HG03095 (cell line): ENCODE data around the gene PRR23E.

Source experiments
- ATAC-seq: cut with Tn5 transposase; IDR thresholded peaks from one replicate; pipeline ENCODE4 v1.9.1; 2021; ENCODE audit warnings: moderate library complexity; ENCODE audit not compliant: unreplicated experiment

The PRR23E gene

GRCh38 chr3:127164615-127165014 lies 28.3 kb upstream of the PRR23E start:
- ATAC-seq = no peak

GRCh38 chr3:127165036-127165435 lies 27.9 kb upstream of the PRR23E start:
- ATAC-seq = no peak

- ATAC-seq = no peak
Observed at GRCh38 chr3:127165694-127166485, 27.0 kb upstream of the PRR23E start.

GRCh38 chr3:127166501-127167065 lies 26.3 kb upstream of the PRR23E start:
- ATAC-seq = no peak

- no peak for ATAC-seq
Observed at GRCh38 chr3:127167315-127168043, 25.5 kb upstream of the PRR23E start.

GRCh38 chr3:127168271-127168670 lies 24.7 kb upstream of the PRR23E start:
- no peak for ATAC-seq

- no peak for ATAC-seq
Observed at GRCh38 chr3:127170814-127171213, 22.1 kb upstream of the PRR23E start.

GRCh38 chr3:127171320-127171719 lies 21.6 kb upstream of the PRR23E start:
- ATAC-seq = no peak

GRCh38 chr3:127171721-127172120 lies 21.2 kb upstream of the PRR23E start:
- ATAC-seq = no peak

- no peak for ATAC-seq
Observed at GRCh38 chr3:127172211-127172610, 20.7 kb upstream of the PRR23E start.

- no peak for ATAC-seq
Observed at GRCh38 chr3:127172781-127173515, 20.0 kb upstream of the PRR23E start.

GRCh38 chr3:127173516-127174166 lies 19.3 kb upstream of the PRR23E start:
- ATAC-seq = no peak

GRCh38 chr3:127174284-127174683 lies 18.6 kb upstream of the PRR23E start:
- no peak for ATAC-seq

GRCh38 chr3:127174715-127175140 lies 18.2 kb upstream of the PRR23E start:
- no peak for ATAC-seq

GRCh38 chr3:127175272-127175671 lies 17.7 kb upstream of the PRR23E start:
- no peak for ATAC-seq

GRCh38 chr3:127177226-127177625 lies 15.7 kb upstream of the PRR23E start:
- no peak for ATAC-seq

- ATAC-seq = no peak
Observed at GRCh38 chr3:127180859-127181258, 12.1 kb upstream of the PRR23E start.

- ATAC-seq = no peak
Observed at GRCh38 chr3:127182431-127182830, 10.5 kb upstream of the PRR23E start.

GRCh38 chr3:127182848-127183714 lies 9.8 kb upstream of the PRR23E start:
- ATAC-seq = no peak
